Dermis blood vessel endothelial cell (primary cell): ENCODE data around the gene TRAF2. TPM values are rescaled to one million over a fixed set of nuclear protein-coding genes. Genes with fewer than 3 reads are reported as not detected.

Experiments used
- DNase-seq: peaks from one replicate; pipeline ENCODE4 v3.0.0; 2010
- total RNA-seq: library from RNA; depleted of rRNA; stranded (reverse); fragments of >200 nt; gene quantifications from 2 replicates; pipeline ENCODE4 v1.2.3, GENCODE V29; 2014

The TRAF2 gene
- total RNA-seq, 1 donor from 2014 or later = 20.6 TPM

GRCh38 chr9:136952321-136952850, 66.1 kb downstream of the TRAF2 start:
- DNase-seq = no peak

- no peak for DNase-seq
Measured at GRCh38 chr9:136952876-136953770, 66.8 kb downstream of the TRAF2 start.

- DNase-seq = no peak
Measured at GRCh38 chr9:136953771-136954269, 67.5 kb downstream of the TRAF2 start.

GRCh38 chr9:136954270-136955083, 68.2 kb downstream of the TRAF2 start:
- no peak for DNase-seq

GRCh38 chr9:136955202-136955942, 69.1 kb downstream of the TRAF2 start:
- no peak for DNase-seq

GRCh38 chr9:136955943-136956335, 69.6 kb downstream of the TRAF2 start:
- no peak for DNase-seq

- DNase-seq = no peak
Measured at GRCh38 chr9:136956604-136957003, 70.3 kb downstream of the TRAF2 start.

- no peak for DNase-seq
Measured at GRCh38 chr9:136957461-136957860, 71.1 kb downstream of the TRAF2 start.

- no peak for DNase-seq
Measured at GRCh38 chr9:136957901-136958300, 71.6 kb downstream of the TRAF2 start.

- no peak for DNase-seq
Measured at GRCh38 chr9:136958473-136958872, 72.2 kb downstream of the TRAF2 start.

- no peak for DNase-seq
Measured at GRCh38 chr9:136958898-136959850, 72.9 kb downstream of the TRAF2 start.

GRCh38 chr9:136960212-136960937, 74.1 kb downstream of the TRAF2 start:
- no peak for DNase-seq

GRCh38 chr9:136960938-136961275, 74.6 kb downstream of the TRAF2 start:
- DNase-seq = no peak

- no peak for DNase-seq
Measured at GRCh38 chr9:136961279-136962065, 75.2 kb downstream of the TRAF2 start.

GRCh38 chr9:136962163-136962562, 75.8 kb downstream of the TRAF2 start:
- no peak for DNase-seq

GRCh38 chr9:136962701-136963248, 76.5 kb downstream of the TRAF2 start:
- no peak for DNase-seq

- no peak for DNase-seq
Measured at GRCh38 chr9:136963341-136963740, 77.0 kb downstream of the TRAF2 start.

GRCh38 chr9:136963751-136964150, 77.4 kb downstream of the TRAF2 start:
- DNase-seq = no peak

GRCh38 chr9:136964171-136964689, 77.9 kb downstream of the TRAF2 start:
- DNase-seq = no peak
